HG02763 (cell line): Measurements from ENCODE around the gene SVEP1.
"Not testable (repeated sequence)": the region's sequence is repeated elsewhere in the genome, so short reads cannot be mapped to it uniquely, and the experiment has no call there.

Experiments
- ATAC-seq: cut with Tn5 transposase; IDR thresholded peaks from one replicate; pipeline ENCODE4 v1.9.1; 2021; ENCODE audit warnings: mild to moderate bottlenecking, moderate library complexity; ENCODE audit not compliant: unreplicated experiment

The SVEP1 gene

GRCh38 chr9:110579862-110580219 is 300 bp upstream of the SVEP1 start:
- ATAC-seq: no peak

GRCh38 chr9:110578575-110579033 is 937 bp downstream of the SVEP1 start:
- no peak for ATAC-seq

- no peak for ATAC-seq
These were observed 3.6 kb downstream of the SVEP1 start for GRCh38 chr9:110575945-110576344.

- no peak for ATAC-seq
These were observed 4.4 kb downstream of the SVEP1 start for GRCh38 chr9:110575169-110575568.

GRCh38 chr9:110573305-110573704 is 6.2 kb downstream of the SVEP1 start:
- ATAC-seq: no peak

- ATAC-seq: no peak
These were observed 7.6 kb downstream of the SVEP1 start for GRCh38 chr9:110571801-110572483.

GRCh38 chr9:110566156-110566555 is 13.4 kb downstream of the SVEP1 start:
- ATAC-seq: no peak

- no peak for ATAC-seq
These were observed 17.7 kb downstream of the SVEP1 start for GRCh38 chr9:110561826-110562225.

- no peak for ATAC-seq
These were observed 19.7 kb downstream of the SVEP1 start for GRCh38 chr9:110559869-110560268.

GRCh38 chr9:110555551-110556331 is 23.8 kb downstream of the SVEP1 start:
- ATAC-seq: no peak

- no peak for ATAC-seq
These were observed 33.1 kb downstream of the SVEP1 start for GRCh38 chr9:110546411-110546871.

GRCh38 chr9:110545705-110546104 is 33.8 kb downstream of the SVEP1 start:
- ATAC-seq: no peak

- ATAC-seq: no peak
These were observed 35.9 kb downstream of the SVEP1 start for GRCh38 chr9:110543631-110544051.

GRCh38 chr9:110541950-110542349 is 37.6 kb downstream of the SVEP1 start:
- no peak for ATAC-seq

- ATAC-seq: no peak
These were observed 40.9 kb downstream of the SVEP1 start for GRCh38 chr9:110538647-110539041.

- ATAC-seq: no peak
These were observed 41.5 kb downstream of the SVEP1 start for GRCh38 chr9:110537841-110538646.

- no peak for ATAC-seq
These were observed 42.7 kb downstream of the SVEP1 start for GRCh38 chr9:110536822-110537221.

GRCh38 chr9:110534162-110534561 is 45.4 kb downstream of the SVEP1 start:
- not testable (repeated sequence) for ATAC-seq

GRCh38 chr9:110532908-110533665 is 46.5 kb downstream of the SVEP1 start:
- ATAC-seq: no peak

GRCh38 chr9:110531776-110532175 is 47.8 kb downstream of the SVEP1 start:
- no peak for ATAC-seq

GRCh38 chr9:110531241-110531640 is 48.3 kb downstream of the SVEP1 start:
- ATAC-seq: not testable (repeated sequence)
